Kidney epithelial cell (primary cell): ENCODE data around the gene DOC2B. TPM values are rescaled to one million over a fixed set of nuclear protein-coding genes. Genes with fewer than 3 reads are reported as not detected.
"Not testable (repeated sequence)": the region's sequence is repeated elsewhere in the genome, so short reads cannot be mapped to it uniquely, and the experiment has no call there.

Experiments used
- DNase-seq: peaks from one replicate; pipeline ENCODE4 v3.0.0-alpha.2; 2010; ENCODE audit warnings: low read depth
- H3K27me3 ChIP-seq: 2 replicates; pipeline ENCODE4 v1.6.0; 2011; ENCODE audit warnings: low read length; ENCODE audit not compliant: control insufficient read depth, insufficient read depth
- H3K36me3 ChIP-seq: 2 replicates; pipeline ENCODE4 v1.5.1; 2011; ENCODE audit warnings: low read length; ENCODE audit not compliant: control insufficient read depth, insufficient read depth
- H3K4me3 ChIP-seq: 2 replicates; pipeline ENCODE4 v1.5.1; 2011; ENCODE audit warnings: low read depth, mild to moderate bottlenecking, control low read depth, low read length
- total RNA-seq: library from RNA; depleted of rRNA; stranded (reverse); fragments of >200 nt; gene quantifications from 2 replicates; pipeline ENCODE4 v1.2.3, GENCODE V29; 2015
- TF ChIP-seq, protein P1 (sequence below): IDR thresholded peaks from 2 replicates; pipeline ENCODE4 v1.5.1; 2011; ENCODE audit warnings: mild to moderate bottlenecking, moderate library complexity, low read length, control low read depth, inconsistent platforms; ENCODE audit not compliant: insufficient read depth, poor library complexity, severe bottlenecking

The DOC2B gene
- total RNA-seq, 1 donor from 2014 or later, result 38.1 TPM

DNA sequence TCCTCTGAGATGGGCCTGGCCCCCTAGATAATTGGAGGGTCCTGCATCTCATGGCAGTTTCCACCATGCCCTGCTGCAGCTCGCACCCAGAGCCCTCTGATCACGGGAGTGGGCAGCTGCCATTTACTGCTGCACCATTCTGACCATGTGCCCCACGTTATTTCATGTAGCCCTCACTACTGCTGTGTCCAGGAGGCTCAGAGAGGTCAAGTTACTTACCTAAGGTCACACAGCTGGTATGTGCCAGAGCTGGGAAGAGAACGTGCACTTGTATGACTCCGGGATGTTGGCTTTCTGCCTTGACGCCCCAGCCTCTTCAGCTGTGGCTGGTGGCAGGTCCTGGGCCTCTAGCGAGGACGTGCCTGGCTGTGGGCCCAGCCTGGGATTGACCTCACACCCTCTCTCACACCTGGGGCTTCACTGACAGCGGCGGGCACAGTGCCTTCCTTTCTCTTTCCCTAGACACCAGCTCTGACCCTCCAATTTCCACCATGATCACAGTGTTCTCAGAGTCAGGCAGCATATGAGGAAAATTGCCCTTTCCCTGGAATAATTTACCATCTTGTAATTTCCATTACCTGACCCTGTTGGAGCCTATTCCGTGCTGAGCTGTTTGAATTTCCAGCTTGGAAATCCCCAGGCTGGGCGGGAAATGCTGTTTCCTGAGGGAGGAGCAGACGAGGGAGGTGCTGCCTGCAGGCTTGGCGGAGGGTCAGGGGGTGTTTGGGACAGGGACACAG lies 18.5 kb upstream of the DOC2B start:
- Histone ChIP-seq H3K36me3 (no peaks in the 10 kb centered on the region), H3K4me3 (no peak overlapping the region), H3K27me3 (no peaks in the 10 kb centered on the region)
- TF ChIP-seq, protein P1, sequence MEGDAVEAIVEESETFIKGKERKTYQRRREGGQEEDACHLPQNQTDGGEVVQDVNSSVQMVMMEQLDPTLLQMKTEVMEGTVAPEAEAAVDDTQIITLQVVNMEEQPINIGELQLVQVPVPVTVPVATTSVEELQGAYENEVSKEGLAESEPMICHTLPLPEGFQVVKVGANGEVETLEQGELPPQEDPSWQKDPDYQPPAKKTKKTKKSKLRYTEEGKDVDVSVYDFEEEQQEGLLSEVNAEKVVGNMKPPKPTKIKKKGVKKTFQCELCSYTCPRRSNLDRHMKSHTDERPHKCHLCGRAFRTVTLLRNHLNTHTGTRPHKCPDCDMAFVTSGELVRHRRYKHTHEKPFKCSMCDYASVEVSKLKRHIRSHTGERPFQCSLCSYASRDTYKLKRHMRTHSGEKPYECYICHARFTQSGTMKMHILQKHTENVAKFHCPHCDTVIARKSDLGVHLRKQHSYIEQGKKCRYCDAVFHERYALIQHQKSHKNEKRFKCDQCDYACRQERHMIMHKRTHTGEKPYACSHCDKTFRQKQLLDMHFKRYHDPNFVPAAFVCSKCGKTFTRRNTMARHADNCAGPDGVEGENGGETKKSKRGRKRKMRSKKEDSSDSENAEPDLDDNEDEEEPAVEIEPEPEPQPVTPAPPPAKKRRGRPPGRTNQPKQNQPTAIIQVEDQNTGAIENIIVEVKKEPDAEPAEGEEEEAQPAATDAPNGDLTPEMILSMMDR, result no peak
- DNase-seq, result no peak

- TF ChIP-seq, protein P1, result no peak
- H3K36me3 ChIP-seq, result no peaks in the 10 kb centered on the region
- no peaks in the 10 kb centered on the region for H3K27me3 ChIP-seq
- H3K4me3 ChIP-seq, result no peak overlapping the region
- no peak for DNase-seq
Measured at GRCh38 chr17:199191-199604, 17.7 kb upstream of the DOC2B start.

- DNase-seq, H3K36me3 ChIP-seq, H3K4me3 ChIP-seq, H3K27me3 ChIP-seq: not testable (repeated sequence)
Measured at GRCh38 chr17:198225-198624, 16.8 kb upstream of the DOC2B start.

GRCh38 chr17:197352-197751 lies 15.9 kb upstream of the DOC2B start:
- no peak overlapping the region for H3K4me3 ChIP-seq
- H3K36me3 ChIP-seq, result no peaks in the 10 kb centered on the region
- H3K27me3 ChIP-seq, result no peaks in the 10 kb centered on the region
- TF ChIP-seq, protein P1, result no peak
- no peak for DNase-seq

- DNase-seq, result no peak
- H3K4me3 ChIP-seq, result no peak overlapping the region
- no peaks in the 10 kb centered on the region for H3K36me3 ChIP-seq
- TF ChIP-seq, protein P1, result no peak
- H3K27me3 ChIP-seq, result no peaks in the 10 kb centered on the region
Measured at GRCh38 chr17:194828-195602, 13.6 kb upstream of the DOC2B start.
